ENCODE results near the gene AFAP1L1. TPM values are rescaled to one million over a fixed set of nuclear protein-coding genes. Genes with fewer than 3 reads are reported as not detected.

Gene AFAP1L1
- total and polyA plus RNA-seq, 2 of the 13 experiments (the other 11 are each of a cell fraction or from before 2014, with no cell fraction given), result 0.38 to 1.0 TPM

GRCh38 chr5:149322518-149322917, 50.9 kb downstream of the AFAP1L1 start (continued):
- TF ChIP-seq SALL2 (CRISPR knock-in tag; IDR thresholded peaks at IDR 0.05) (no peak), HDAC2 (CRISPR knock-in tag; IDR thresholded peaks at IDR 0.05) (peak; percentile 86; the same call in 1 of the 2 replicates), ETV5 (CRISPR knock-in tag; IDR thresholded peaks at IDR 0.05; ENCODE audit: borderline replicate concordance) (peak; percentile 25; the same call in 1 of the 2 replicates), SOX6 (IDR thresholded peaks at IDR 0.05) (no peak), SOX6 (CRISPR knock-in tag; IDR thresholded peaks at IDR 0.05) (peak; percentile 50; the same call in 1 of the 2 replicates), ZNF7 (CRISPR knock-in tag; IDR thresholded peaks at IDR 0.05) (0 out of 2 replicates have a peak, but pooled peaks have one; percentile 14), RFXAP (CRISPR knock-in tag; IDR thresholded peaks at IDR 0.05; ENCODE audit: borderline replicate concordance) (no peak), HOXA3 (CRISPR knock-in tag; IDR thresholded peaks at IDR 0.05) (peak; percentile 75), THAP11 (CRISPR knock-in tag; IDR thresholded peaks at IDR 0.05) (peak; percentile 35; the same call in 1 of the 2 replicates), ZBTB33 (CRISPR knock-in tag; IDR thresholded peaks at IDR 0.05) (no peak), FOSL1 (CRISPR knock-in tag; IDR thresholded peaks at IDR 0.05; ENCODE audit: borderline replicate concordance) (no peak), TBL1XR1 (IDR thresholded peaks at IDR 0.05; ENCODE audit: borderline replicate concordance, low read length, partially characterized antibody) (no peak), ZNF124 (CRISPR knock-in tag; IDR thresholded peaks at IDR 0.05) (no peak), ZNF879 (CRISPR knock-in tag; IDR thresholded peaks at IDR 0.05) (no peak), NFKB2 (CRISPR knock-in tag; IDR thresholded peaks at IDR 0.05; ENCODE audit: borderline replicate concordance) (no peak), BORCS8-MEF2B (CRISPR knock-in tag; IDR thresholded peaks at IDR 0.05) (peak; percentile 26; the same call in 1 of the 2 replicates), KDM6A (CRISPR knock-in tag; IDR thresholded peaks at IDR 0.05; ENCODE audit: low read depth) (peak; percentile 79), MTERF4 (CRISPR knock-in tag; IDR thresholded peaks at IDR 0.05) (no peak), PBX2 (CRISPR knock-in tag; IDR thresholded peaks at IDR 0.05) (no peak), KLF11 (CRISPR knock-in tag; IDR thresholded peaks at IDR 0.05) (no peak)
- TF ChIP-seq, protein P1, sequence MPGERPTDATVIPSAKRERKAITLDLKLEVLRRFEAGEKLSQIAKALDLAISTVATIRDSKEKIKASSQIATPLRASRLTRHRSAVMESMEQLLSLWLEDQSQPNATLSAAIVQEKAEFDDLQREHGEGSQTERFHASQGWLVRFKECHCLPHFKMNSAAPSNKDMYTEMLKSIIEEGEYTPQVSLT (CRISPR knock-in tag; IDR thresholded peaks at IDR 0.05; ENCODE audit: borderline replicate concordance, low read depth), result no peak

All from HepG2 (cell line).